CD4-positive, alpha-beta T cell treated with Interleukin-15 for 4 hours (primary cell): Measurements from ENCODE around the gene RASGRF2.

Experiments
- DNase-seq: peaks from one replicate; pipeline ENCODE4 v3.0.0-alpha.2; 2020; ENCODE audit warnings: low spot score

RASGRF2 gene

DNA sequence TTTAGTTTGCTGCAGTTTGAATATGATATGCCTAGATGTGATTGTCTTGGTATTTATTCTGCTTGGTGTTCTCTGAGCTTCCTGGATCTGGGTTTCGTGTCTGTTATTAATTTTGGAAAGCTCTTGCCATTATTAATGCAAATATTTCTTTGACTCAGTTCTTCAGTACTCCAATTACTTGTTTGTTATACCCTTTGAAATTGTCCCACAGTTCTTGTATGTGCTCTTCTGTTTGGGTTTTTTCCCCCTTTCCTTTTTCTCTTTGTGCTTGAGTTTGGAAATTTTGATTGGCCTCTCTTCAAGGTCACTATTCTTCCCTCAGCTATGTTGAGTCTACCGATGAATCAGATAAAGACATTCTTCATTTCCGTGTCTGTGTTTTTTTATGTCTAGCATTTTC, 176.4 kb downstream of the RASGRF2 start:
- no peak for DNase-seq

- no peak for DNase-seq
Measured at GRCh38 chr5:81137833-81138232, 177.7 kb downstream of the RASGRF2 start.

DNA sequence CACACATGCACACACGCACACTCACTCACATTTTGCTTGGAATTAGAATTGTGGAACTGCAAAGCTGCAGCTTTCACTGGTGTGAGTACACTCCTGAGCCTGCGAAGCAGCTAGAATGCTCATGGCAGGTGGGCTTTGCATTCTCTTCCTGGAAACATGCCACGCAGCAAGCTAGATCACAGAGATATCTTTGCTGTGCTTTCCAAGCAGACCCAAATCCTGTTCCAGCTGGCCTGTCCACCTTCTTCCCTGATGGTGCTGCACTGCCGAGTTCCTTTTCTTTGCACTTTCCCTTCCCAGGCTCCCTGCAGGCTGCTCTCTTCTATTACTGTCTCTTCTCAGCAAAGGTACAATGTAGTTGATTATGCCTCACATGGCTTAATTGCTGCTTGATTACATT, 180.3 kb downstream of the RASGRF2 start:
- no peak for DNase-seq

GRCh38 chr5:81140943-81141342, 180.8 kb downstream of the RASGRF2 start:
- no peak for DNase-seq

DNA sequence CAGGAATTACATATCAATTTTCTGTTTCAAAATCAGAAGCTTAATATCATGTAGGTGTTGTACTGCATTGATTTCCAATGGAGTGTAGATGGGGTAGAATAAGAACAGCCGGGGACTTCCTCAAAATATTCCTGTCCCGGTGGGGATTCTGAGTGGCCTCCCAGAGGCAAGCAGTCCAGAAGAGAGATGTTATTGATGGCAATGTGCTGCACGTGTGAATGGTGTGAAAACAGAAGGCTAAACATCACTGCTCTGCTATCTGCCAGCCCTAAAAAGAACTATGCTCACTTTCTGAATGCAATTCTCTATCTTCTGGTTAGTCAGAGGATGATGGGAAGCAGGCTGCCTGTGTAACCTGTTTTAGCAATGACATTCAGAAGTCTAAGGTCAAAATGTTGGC, 181.9 kb downstream of the RASGRF2 start:
- no peak for DNase-seq

GRCh38 chr5:81145329-81145935, 185.3 kb downstream of the RASGRF2 start:
- DNase-seq, result no peak

- DNase-seq, result no peak
Measured at GRCh38 chr5:81146031-81146430, 185.9 kb downstream of the RASGRF2 start.

- no peak for DNase-seq
Measured at GRCh38 chr5:81147011-81147885, 187.1 kb downstream of the RASGRF2 start.

DNA sequence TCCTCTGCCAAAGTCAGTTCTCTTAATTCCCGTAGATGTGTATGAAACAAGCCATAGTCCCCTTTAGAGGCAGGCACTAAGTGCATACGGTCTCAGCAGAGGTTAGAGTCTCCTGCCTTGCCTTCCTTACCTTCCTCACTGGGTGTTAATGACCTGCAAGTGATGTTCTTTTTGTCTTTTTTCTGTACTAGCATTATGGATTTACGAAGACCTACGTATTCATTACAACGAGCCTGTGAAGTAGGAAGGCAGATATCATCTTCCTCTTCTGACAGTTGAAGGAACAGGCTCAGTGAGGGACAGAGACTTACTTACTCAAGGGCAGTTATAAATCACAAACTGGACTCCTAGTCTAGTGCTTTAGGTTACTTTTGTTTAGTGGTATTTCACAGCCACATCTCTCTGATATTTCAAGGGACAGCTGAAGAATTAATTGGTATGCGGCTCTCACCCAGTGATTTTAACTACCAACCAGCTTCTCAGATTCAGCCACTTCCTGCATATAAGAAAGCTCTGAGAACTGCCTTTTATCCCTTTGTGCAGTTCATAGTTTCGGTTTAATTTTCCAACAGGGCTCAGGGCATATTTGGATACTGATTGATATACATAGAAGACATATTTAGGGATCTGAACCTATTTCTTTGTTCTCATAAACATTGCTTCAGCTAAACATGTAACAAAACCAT, 187.9 kb downstream of the RASGRF2 start:
- no peak for DNase-seq

- no peak for DNase-seq
Measured at GRCh38 chr5:81151546-81151945, 191.4 kb downstream of the RASGRF2 start.

DNA sequence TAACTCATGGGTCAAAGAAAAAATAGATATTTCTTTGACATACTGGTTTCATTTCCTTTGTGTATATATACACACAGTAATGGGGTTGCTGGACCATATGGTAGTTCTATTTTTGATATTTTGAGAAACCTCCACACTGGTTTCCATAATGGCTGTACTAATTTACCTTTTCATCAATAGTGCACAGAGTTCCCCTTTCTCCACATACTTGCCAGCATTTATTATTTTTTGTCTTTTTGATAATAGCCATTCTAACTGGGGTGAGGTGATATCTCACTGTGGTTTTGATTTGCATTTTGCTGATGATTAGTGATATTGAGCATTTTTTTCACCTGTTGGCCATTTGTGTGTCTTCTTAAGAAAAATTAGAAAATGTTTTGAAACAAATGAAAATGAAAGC, 194.6 kb downstream of the RASGRF2 start:
- no peak for DNase-seq

GRCh38 chr5:81156732-81157131, 196.6 kb downstream of the RASGRF2 start:
- DNase-seq, result no peak

DNA sequence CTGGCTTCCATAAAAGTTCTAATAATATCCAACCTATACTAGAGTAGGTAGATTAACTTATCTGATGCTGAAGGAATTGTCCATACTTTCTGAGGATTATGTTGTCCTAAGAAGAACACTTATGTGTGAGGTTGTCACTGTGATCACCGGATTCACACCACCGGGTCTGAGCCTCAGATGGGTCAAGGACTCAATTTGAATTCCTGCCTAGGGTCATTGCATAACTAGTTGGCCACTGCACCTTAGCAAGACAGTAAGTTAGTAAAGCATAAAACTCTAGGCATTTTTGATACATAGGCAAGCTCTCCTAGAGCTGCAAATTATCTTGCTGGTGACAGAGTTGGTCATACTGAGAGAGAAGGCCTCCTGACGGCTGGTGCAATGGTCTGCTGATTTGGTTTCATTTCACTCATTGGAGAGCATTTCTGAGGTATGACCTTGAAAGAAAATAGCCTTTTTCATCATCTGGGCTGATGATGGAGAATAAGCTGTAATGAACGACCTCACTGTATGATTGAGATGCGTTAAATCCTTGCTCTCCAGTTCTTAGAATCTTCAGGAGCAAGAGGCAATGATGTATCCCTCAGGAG, 200.9 kb downstream of the RASGRF2 start:
- no peak for DNase-seq

DNA sequence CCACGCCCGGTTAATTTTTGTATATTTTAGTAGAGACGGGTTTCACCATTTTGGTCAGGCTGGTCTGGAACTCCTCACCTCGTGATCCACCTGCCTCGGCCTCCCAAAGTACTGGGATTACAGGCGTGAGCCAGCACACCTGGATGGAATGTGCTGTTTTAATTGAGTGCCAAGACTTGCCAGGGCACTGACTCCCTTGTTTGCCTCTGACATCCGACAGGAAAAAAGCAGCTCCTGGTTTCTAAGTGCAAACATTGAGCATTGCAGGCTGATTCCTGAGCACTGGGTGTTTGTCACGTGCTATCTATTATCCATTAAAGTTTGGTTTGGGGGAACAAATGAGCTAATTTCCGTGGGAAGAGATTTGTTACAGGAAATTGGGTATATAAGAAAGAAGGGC, 202.3 kb downstream of the RASGRF2 start:
- DNase-seq, result no peak

GRCh38 chr5:81163651-81164050, 203.5 kb downstream of the RASGRF2 start:
- DNase-seq, result no peak

GRCh38 chr5:81164476-81164875, 204.3 kb downstream of the RASGRF2 start:
- DNase-seq, result no peak

DNA sequence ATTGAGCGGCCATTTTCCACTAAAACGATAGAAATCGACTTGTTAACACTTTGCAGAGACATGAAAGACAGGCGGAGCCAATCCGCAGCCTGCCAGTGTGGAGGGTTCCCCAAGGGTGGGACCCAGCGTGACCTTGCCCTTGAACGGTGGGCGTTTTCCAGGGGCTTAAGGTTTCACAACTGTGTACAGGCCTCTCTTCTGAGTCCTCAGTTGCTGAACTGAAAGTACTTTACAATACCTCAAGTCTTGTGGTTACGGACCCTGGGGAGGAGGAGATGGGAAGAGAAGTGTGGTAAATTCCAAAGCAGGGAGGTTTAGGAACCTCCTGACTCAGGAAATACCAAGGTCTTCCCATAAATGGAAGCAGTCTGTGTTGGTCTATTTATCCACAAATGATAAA, 204.8 kb downstream of the RASGRF2 start:
- no peak for DNase-seq

GRCh38 chr5:81165493-81166119, 205.4 kb downstream of the RASGRF2 start:
- DNase-seq, result peak; percentile 47

GRCh38 chr5:81166430-81166829, 206.3 kb downstream of the RASGRF2 start:
- DNase-seq, result no peak

- no peak for DNase-seq
Measured at GRCh38 chr5:81167078-81167477, 206.9 kb downstream of the RASGRF2 start.

DNA sequence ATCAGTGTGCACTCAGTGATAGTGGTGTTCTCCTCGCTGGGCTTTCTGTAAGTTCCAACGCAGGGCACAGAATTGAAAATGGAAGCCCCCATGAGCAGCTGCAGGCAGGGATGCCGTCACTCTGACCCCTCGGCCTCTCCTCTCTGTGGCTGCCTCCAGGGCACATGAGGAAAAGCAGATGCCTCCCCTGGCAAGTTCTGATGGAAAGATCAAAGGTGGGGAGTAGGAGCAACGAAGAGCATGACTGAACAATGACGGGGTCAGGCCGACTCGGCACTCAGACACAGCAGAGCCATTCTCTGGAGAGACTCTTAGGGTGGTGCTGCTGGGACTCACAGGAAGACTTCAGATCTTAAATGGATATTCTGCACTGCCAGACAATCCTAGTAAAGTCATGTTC, 207.4 kb downstream of the RASGRF2 start:
- DNase-seq, result no peak

GRCh38 chr5:81169924-81170323, 209.8 kb downstream of the RASGRF2 start:
- no peak for DNase-seq
